PC-3 (cell line): ENCODE measurements around the gene APMAP. TPM values are rescaled to one million over a fixed set of nuclear protein-coding genes. Genes with fewer than 3 reads are reported as not detected.

Experiments used
- ATAC-seq: fragments of 200-7000 bp; cut with Tn5 transposase; 2 replicates; pipeline ENCODE4 v1.9.1; 2020; ENCODE audit warnings: mild to moderate bottlenecking, moderate library complexity
- BruUV-seq: library from RNA; stranded (reverse); fragments of 400-500 nt; replicated peaks from 2 replicates; lab custom pipeline; 2021; lab: Mats Ljungman, UMichigan
- CTCF ChIA-PET: fragments of 300-600 bp; sonication (Branson Sonifier 250); formaldehyde crosslinking; loops from one replicate; lab custom pipeline; 2022; ENCODE audit warnings: antibody characterized with exemption; lab: Charles Lee
- POLR2A ChIA-PET: fragments of 300-600 bp; sonication (Branson Sonifier 250); formaldehyde crosslinking; loops from one replicate; lab custom pipeline; 2022; ENCODE audit warnings: antibody characterized with exemption; ENCODE audit not compliant: unreplicated experiment; lab: Charles Lee
- DNase-seq: peaks from one replicate; pipeline ENCODE4 v3.0.0-alpha.2; 2015
- H2AFZ ChIP-seq: fragments of 300-600 bp; sonication (generic); 2 replicates; pipeline ENCODE4 v1.6.0; 2016; ENCODE audit warnings: antibody characterized with exemption, low read length
- H3F3A ChIP-seq: fragments of 300-600 bp; sonication (generic); one replicate; pipeline ENCODE4 v1.6.0; 2017; ENCODE audit warnings: antibody characterized with exemption, low read length, control low read depth, mild to moderate bottlenecking; ENCODE audit not compliant: unreplicated experiment
- H3K27ac ChIP-seq: fragments of 300-600 bp; sonication (generic); 2 replicates; pipeline ENCODE4 v1.5.1; 2016; ENCODE audit warnings: mild to moderate bottlenecking, low read length
- H3K27me3 ChIP-seq: fragments of 300-600 bp; sonication (generic); 2 replicates; pipeline ENCODE4 v1.6.1; 2016; ENCODE audit warnings: low read length, mixed read lengths
- H3K36me3 ChIP-seq: fragments of 300-600 bp; sonication (generic); 2 replicates; pipeline ENCODE4 v1.6.1; 2016; ENCODE audit warnings: low read depth, mixed run types, low read length, mixed read lengths
- H3K4me1 ChIP-seq: fragments of 300-600 bp; sonication (generic); 2 replicates; pipeline ENCODE4 v1.5.1; 2016; ENCODE audit warnings: low read length; ENCODE audit not compliant: insufficient read depth
- H3K4me2 ChIP-seq: fragments of 300-600 bp; sonication (generic); 2 replicates; pipeline ENCODE4 v1.6.0; 2016; ENCODE audit warnings: low read length
- H3K4me3 ChIP-seq: fragments of 300-600 bp; sonication (generic); 2 replicates; pipeline ENCODE4 v1.5.1; 2016; ENCODE audit warnings: mild to moderate bottlenecking, low read length, mixed read lengths
- H3K79me2 ChIP-seq: fragments of 300-600 bp; sonication (generic); 2 replicates; pipeline ENCODE4 v1.6.1; 2017; ENCODE audit warnings: low read length, mixed read lengths
- H3K9ac ChIP-seq: fragments of 300-600 bp; sonication (generic); 2 replicates; pipeline ENCODE4 v1.6.0; 2016; ENCODE audit warnings: mild to moderate bottlenecking, low read length
- H3K9me2 ChIP-seq: fragments of 300-600 bp; sonication (generic); replicated peaks from 2 replicates; pipeline ENCODE4 v1.6.1; 2016; ENCODE audit warnings: mixed run types, low read length, mixed read lengths
- H3K9me3 ChIP-seq: fragments of 300-600 bp; sonication (generic); 2 replicates; pipeline ENCODE4 v1.6.1; 2016; ENCODE audit warnings: low read length, mixed read lengths
- H4K20me1 ChIP-seq: fragments of 300-600 bp; sonication (generic); 2 replicates; pipeline ENCODE4 v1.6.1; 2016; ENCODE audit warnings: low read length, mixed read lengths
- CTCF ChIP-seq: fragments of 300-600 bp; sonication (generic); conservative IDR thresholded peaks from 2 replicates; pipeline ENCODE4 v1.5.1; 2017; ENCODE audit warnings: antibody characterized with exemption, low read depth, mild to moderate bottlenecking, low read length
- EZH2 ChIP-seq: fragments of 300-600 bp; sonication (generic); IDR thresholded peaks from one replicate; pipeline ENCODE4 v1.6.1; 2017; ENCODE audit warnings: antibody characterized with exemption, mild to moderate bottlenecking, low read length; ENCODE audit not compliant: unreplicated experiment
- EZH2phosphoT487 ChIP-seq: fragments of 300-600 bp; sonication (generic); IDR thresholded peaks from 2 replicates; pipeline ENCODE4 v1.6.1; 2018; ENCODE audit warnings: mild to moderate bottlenecking, antibody characterized with exemption, low read length, borderline replicate concordance
- intact Hi-C: fragments of 100-400 bp; cut with micrococcal nuclease; formaldehyde crosslinking; loops from 2 replicates; pipeline ENCODE4 v1.9.0; 2023
- total RNA-seq: library from RNA; depleted of rRNA; stranded (reverse); fragments of >200 nt; gene quantifications from 2 replicates; pipeline ENCODE4 v1.2.3, GENCODE V29; 2014

APMAP gene
- total RNA-seq, 1 experiment from 2014 or later = 134 TPM

GRCh38 chr20:25018425-25018824, 25.9 kb upstream of the APMAP start:
- BruUV-seq = no TSS peak
- H3K79me2 ChIP-seq = no peaks in the 10 kb centered on the region
- TF ChIP-seq CTCF (no peak), EZH2phosphoT487 (no peak), EZH2 (no peak)
- DNase-seq = no peak
- no peaks in the 10 kb centered on the region for H3F3A ChIP-seq
- no peaks in the 10 kb centered on the region for H3K27me3 ChIP-seq
- H3K27ac ChIP-seq = no peak overlapping the region
- H3K4me1 ChIP-seq = peaks cover 23% of the 10 kb centered on the region
- ChIA-PET POLR2A (no interaction called here), CTCF (no interaction called here)
- H3K9ac ChIP-seq = no peak overlapping the region
- no peak overlapping the region for H3K4me2 ChIP-seq
- ATAC-seq = no peak
- no peaks in the 10 kb centered on the region for H4K20me1 ChIP-seq
- H2AFZ ChIP-seq = no peak overlapping the region
- no peak overlapping the region for H3K4me3 ChIP-seq
- intact Hi-C loops = no loop called here
- no peaks in the 10 kb centered on the region for H3K9me2 ChIP-seq
- no peaks in the 10 kb centered on the region for H3K36me3 ChIP-seq
- H3K9me3 ChIP-seq = no peaks in the 10 kb centered on the region

- Histone ChIP-seq H2AFZ (peak overlapping the region; percentile 20; the same call in 1 of the 2 replicates), H3K9me2 (no peaks in the 10 kb centered on the region), H3F3A (no peaks in the 10 kb centered on the region), H3K79me2 (no peaks in the 10 kb centered on the region), H3K27ac (no peak overlapping the region), H3K4me1 (peaks cover 16% of the 10 kb centered on the region), H3K9ac (no peak overlapping the region), H3K4me2 (peak overlapping the region; percentile 60), H3K27me3 (no peaks in the 10 kb centered on the region), H4K20me1 (no peaks in the 10 kb centered on the region), H3K9me3 (no peaks in the 10 kb centered on the region), H3K4me3 (no peak overlapping the region), H3K36me3 (no peaks in the 10 kb centered on the region)
- CTCF ChIA-PET = no interaction called here
- ATAC-seq = peak; percentile 66
- peak; percentile 82 for DNase-seq
- BruUV-seq = no TSS peak
- intact Hi-C loops = no loop called here
- TF ChIP-seq EZH2 (no peak), CTCF (no peak), EZH2phosphoT487 (no peak)
- POLR2A ChIA-PET = no interaction called here
Measured at GRCh38 chr20:25017257-25017803, 24.8 kb upstream of the APMAP start.

GRCh38 chr20:25016471-25016870, 23.9 kb upstream of the APMAP start:
- H3K4me1 ChIP-seq = peaks cover 16% of the 10 kb centered on the region
- DNase-seq (no peak), ATAC-seq (no peak)
- ChIA-PET POLR2A (no interaction called here), CTCF (no interaction called here)
- H3K4me3 ChIP-seq = no peak overlapping the region
- no peak overlapping the region for H3K4me2 ChIP-seq
- H3F3A ChIP-seq = no peaks in the 10 kb centered on the region
- H4K20me1 ChIP-seq = no peaks in the 10 kb centered on the region
- no peaks in the 10 kb centered on the region for H3K36me3 ChIP-seq
- no peak overlapping the region for H3K27ac ChIP-seq
- no peaks in the 10 kb centered on the region for H3K9me3 ChIP-seq
- no peak overlapping the region for H2AFZ ChIP-seq
- TF ChIP-seq CTCF = no peak
- TF ChIP-seq EZH2phosphoT487 = no peak
- TF ChIP-seq EZH2 = no peak
- no TSS peak for BruUV-seq
- no peaks in the 10 kb centered on the region for H3K9me2 ChIP-seq
- H3K9ac ChIP-seq = no peak overlapping the region
- intact Hi-C loops = no loop called here
- no peaks in the 10 kb centered on the region for H3K79me2 ChIP-seq
- H3K27me3 ChIP-seq = no peaks in the 10 kb centered on the region
